Measurements from ENCODE around the gene ITCH.

The ITCH gene

DNA sequence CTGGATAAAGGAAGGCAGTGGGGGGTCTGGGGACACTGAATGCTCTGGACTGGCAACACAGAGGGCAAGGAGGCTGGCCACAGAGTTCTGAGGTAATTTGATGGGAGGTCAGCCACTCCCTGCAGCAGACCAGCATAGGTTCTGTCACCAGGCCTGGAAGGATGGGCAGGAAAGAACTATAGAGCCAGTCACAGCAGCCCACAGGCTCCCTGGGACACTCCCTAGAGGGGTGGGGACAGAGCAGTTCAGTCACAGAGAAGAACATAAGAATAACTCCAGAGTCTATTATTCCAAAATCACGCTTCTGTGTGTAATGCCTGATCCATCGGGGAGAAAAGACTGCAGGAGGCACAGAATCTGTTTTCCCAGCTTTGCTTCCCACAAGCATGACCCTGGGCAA lies 172.8 kb downstream of the ITCH start:
- DNase-seq, result no peak

DNA sequence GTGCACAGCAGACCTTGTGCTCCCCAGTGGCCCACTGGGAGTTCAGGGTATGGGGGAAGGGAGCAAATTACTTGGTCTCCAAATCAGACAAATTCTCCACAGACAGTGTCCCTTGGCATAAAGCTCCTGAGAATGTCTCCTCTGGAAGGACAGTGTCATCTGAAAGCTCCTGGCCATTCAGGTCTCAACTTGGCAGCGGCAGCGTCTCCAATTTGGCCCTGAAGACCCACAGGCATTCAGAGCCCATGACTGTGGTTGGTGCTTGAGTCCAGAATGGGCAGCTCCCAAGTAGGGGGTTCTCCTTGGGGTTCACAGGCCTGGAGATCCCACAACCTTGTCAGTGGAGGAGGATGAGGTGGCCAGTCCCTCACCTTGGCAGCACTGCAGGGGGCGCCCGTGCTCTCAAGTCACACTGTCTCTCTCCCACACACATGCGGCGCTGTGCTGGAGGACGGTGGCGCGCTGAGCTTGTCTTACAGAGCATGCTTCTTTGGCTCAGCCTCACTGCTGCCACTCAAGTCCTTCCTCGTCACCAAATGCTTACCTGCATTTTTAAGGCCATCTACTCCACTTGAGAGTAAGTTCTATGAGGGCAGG lies 173.8 kb downstream of the ITCH start:
- no peak for DNase-seq

GRCh38 chr20:34537651-34538050 lies 174.6 kb downstream of the ITCH start:
- DNase-seq, result no peak

- DNase-seq, result peak; percentile 8
Measured at GRCh38 chr20:34538671-34539123, 175.6 kb downstream of the ITCH start.

DNA sequence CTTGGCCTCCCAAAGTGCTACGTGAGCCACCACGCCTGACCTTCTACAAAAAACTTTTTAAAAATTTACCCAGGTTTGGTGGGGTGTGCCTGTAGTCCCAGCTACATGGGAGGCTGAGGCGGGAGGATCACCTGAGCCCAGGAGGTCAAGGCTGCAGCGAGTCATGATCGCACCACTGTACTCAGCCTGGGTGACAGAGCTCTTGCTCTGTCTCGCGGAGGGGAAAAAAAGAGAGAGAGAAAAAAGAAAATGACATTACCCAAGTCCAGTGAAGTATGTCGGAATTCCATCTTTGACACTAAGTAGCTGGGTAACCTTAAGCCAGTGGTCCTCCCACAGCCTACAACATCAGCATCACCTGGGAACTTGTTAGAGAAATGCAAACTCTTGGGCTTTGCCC lies 176.7 kb downstream of the ITCH start:
- no peak for DNase-seq

GRCh38 chr20:34540596-34541263 lies 177.7 kb downstream of the ITCH start:
- no peak for DNase-seq

- no peak for DNase-seq
Measured at GRCh38 chr20:34541264-34541901, 178.3 kb downstream of the ITCH start.

GRCh38 chr20:34541917-34542316 lies 178.8 kb downstream of the ITCH start:
- DNase-seq, result no peak

DNA sequence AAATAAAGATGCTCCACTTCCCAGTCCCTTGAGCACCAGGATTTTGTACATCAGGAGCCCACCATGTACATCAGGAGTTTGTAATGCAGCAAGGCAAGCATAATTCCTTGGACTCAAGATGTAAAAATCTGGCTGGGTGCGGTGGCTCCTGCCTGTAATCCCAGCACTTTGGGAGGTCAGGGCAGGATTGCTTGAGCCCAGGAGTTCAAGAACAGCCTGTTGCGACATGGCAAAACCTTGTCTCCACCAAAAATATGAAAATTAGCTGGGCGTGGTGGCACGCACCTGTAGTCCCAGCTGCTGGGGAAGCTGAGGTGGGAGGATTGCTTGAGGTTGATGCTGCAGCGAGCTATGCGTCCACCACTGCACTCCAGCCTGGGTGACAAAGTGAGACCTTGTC lies 179.4 kb downstream of the ITCH start:
- DNase-seq, result no peak

- DNase-seq, result no peak
Measured at GRCh38 chr20:34543463-34544056, 180.5 kb downstream of the ITCH start.

DNA sequence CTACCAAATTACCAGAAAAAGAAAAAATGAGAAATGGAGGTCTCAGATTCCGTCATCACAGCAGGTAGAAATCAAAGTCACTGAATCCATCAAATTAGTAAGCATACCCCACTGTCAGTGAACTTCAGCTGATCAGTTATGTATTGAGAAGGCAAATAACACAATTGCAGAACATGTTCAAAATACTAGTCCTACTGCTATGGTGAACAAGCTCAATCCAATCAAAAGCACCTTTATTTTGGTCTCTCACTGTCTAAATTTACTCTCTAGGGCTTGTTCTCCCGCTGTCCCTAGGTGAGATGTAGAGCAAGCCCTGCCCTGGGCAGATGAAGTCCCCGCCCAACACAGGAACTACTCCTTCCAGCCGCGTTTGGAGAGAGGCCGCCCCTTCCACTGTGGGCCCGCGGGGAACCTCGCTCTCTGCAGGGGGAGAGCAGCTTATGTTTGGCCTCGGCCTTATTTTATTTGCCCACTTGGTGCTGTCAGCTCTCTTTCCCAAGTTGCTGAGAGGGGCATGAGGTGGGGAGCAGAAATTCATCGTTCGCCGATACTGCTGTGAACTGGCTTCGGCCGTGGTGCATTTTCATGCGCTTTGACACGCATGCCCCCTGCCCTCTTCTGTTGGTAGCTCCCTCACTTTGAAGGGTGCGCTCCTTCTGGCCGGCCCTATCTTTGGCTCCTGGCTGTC lies 181.2 kb downstream of the ITCH start:
- no peak for DNase-seq

GRCh38 chr20:34546751-34547181 lies 183.7 kb downstream of the ITCH start:
- peak; percentile 85 for DNase-seq

- no peak for DNase-seq
Measured at GRCh38 chr20:34547844-34548613, 185.0 kb downstream of the ITCH start.

- no peak for DNase-seq
Measured at GRCh38 chr20:34549291-34549928, 186.3 kb downstream of the ITCH start.

GRCh38 chr20:34549929-34550305 lies 186.8 kb downstream of the ITCH start:
- DNase-seq, result no peak

- no peak for DNase-seq
Measured at GRCh38 chr20:34552569-34552968, 189.5 kb downstream of the ITCH start.

DNA sequence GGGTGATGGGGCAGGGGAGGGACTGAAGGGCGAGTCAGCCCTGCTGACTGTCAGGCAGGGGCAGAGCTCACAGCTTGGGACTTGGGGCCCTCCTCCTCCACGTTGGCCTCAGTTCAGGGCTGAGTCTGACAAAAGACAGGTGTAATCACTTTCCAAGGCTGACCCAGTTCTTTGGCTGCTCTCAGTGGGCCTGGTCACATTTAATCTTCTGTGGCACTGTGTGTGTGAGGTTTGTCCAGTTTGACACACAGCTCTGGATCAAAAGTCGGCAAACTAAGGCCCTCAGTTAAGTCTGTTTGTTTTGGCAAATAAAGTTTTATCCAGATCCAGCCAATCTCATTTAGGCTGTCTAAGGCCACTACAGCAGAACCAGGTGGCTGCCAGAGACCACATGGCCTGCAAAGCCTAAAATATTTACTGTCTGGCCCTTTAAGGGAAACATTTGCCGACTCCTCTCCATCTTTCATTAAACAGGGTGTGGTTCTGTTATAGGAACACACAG lies 190.3 kb downstream of the ITCH start:
- no peak for DNase-seq

GRCh38 chr20:34557936-34558319 lies 194.9 kb downstream of the ITCH start:
- DNase-seq, result no peak

- DNase-seq, result peak; percentile 47
Measured at GRCh38 chr20:34558320-34559218, 195.5 kb downstream of the ITCH start, which contains the start of gene MAP1LC3A. MAP1LC3A (plus strand) TSS chr20:34558718; CDS start chr20:34558869, 151 bp downstream.

- DNase-seq, result no peak
Measured at GRCh38 chr20:34559311-34560140, 196.5 kb downstream of the ITCH start.
